Liver (tissue), 9 donors: ENCODE measurements around the gene OTOGL. TPM values are rescaled to one million over a fixed set of nuclear protein-coding genes. Genes with fewer than 3 reads are reported as not detected.

ENCODE experiments used
- DNase-seq: peaks from one replicate; pipeline ENCODE4 v3.0.0-alpha.2; 2017; ENCODE audit warnings: low spot score
- H3K27ac ChIP-seq, 2 donors: one replicate each; pipeline ENCODE4 v1.7.0; 2013; ENCODE audit warnings: inconsistent platforms in 2 of 2, low read length in 2 of 2, control low read depth in 1 of 2, low read depth in 1 of 2, mild to moderate bottlenecking in 1 of 2
- H3K27me3 ChIP-seq, 4 donors: one replicate each; pipeline versions ENCODE4 v1.6.1 to v1.7.0; 2013; ENCODE audit warnings: low read length in 3 of 4, inconsistent platforms in 1 of 4, mild to moderate bottlenecking in 1 of 4, moderate library complexity in 1 of 4; ENCODE audit not compliant: control insufficient read depth in 4 of 4, insufficient read depth in 4 of 4
- H3K36me3 ChIP-seq, 4 donors: one replicate each; pipeline versions ENCODE4 v1.6.1 to v1.7.0; 2013; ENCODE audit warnings: low read length in 3 of 4, mild to moderate bottlenecking in 3 of 4, low read depth in 1 of 4, moderate library complexity in 1 of 4; ENCODE audit not compliant: control insufficient read depth in 4 of 4, insufficient read depth in 3 of 4
- H3K4me1 ChIP-seq, 4 donors: one replicate each; pipeline versions ENCODE4 v1.6.1 to v1.7.0; 2013; ENCODE audit warnings: low read length in 3 of 4, mild to moderate bottlenecking in 3 of 4, moderate library complexity in 1 of 4; ENCODE audit not compliant: control insufficient read depth in 4 of 4, insufficient read depth in 4 of 4
- H3K4me3 ChIP-seq, 3 donors: one replicate each; pipeline versions ENCODE4 v1.6.1 to v1.7.0; 2013; ENCODE audit warnings: low read length in 3 of 3, control low read depth in 1 of 3, low read depth in 1 of 3, mild to moderate bottlenecking in 1 of 3
- H3K9ac ChIP-seq, 2 donors: one replicate each; pipeline ENCODE4 v1.7.0; 2013; ENCODE audit warnings: low read length in 2 of 2, mild to moderate bottlenecking in 2 of 2, moderate library complexity in 2 of 2, control low read depth in 1 of 2, low read depth in 1 of 2
- H3K9me3 ChIP-seq, 4 donors: one replicate each; pipeline versions ENCODE4 v1.6.1 to v1.7.0; 2013; ENCODE audit warnings: low read length in 3 of 4; ENCODE audit not compliant: control insufficient read depth in 4 of 4
- EGR1 ChIP-seq, 2 donors: IDR thresholded peaks; 2 replicates each; pipeline ENCODE4 v1.6.1; 2016 to 2018; ENCODE audit warnings: antibody characterized with exemption in 2 of 2, low read depth in 2 of 2
- FOXA1 ChIP-seq: IDR thresholded peaks from 2 replicates; pipeline ENCODE4 v1.6.1; 2016; ENCODE audit warnings: antibody characterized with exemption
- FOXA2 ChIP-seq: IDR thresholded peaks from 2 replicates; pipeline ENCODE4 v1.6.1; 2016; ENCODE audit warnings: antibody characterized with exemption
- GABPA ChIP-seq, 2 donors: IDR thresholded peaks in 1 of 2; conservative IDR thresholded peaks in 1 of 2; 2 replicates each; pipeline ENCODE4 v1.6.1; 2016; ENCODE audit warnings: antibody characterized with exemption in 2 of 2, mild to moderate bottlenecking in 1 of 2, moderate library complexity in 1 of 2
- HNF4A ChIP-seq, 2 donors: conservative IDR thresholded peaks; 2 replicates each; pipeline ENCODE4 v1.6.1; 2016; ENCODE audit warnings: antibody characterized with exemption in 2 of 2, mild to moderate bottlenecking in 2 of 2
- HNF4G ChIP-seq: IDR thresholded peaks from 2 replicates; pipeline ENCODE4 v1.6.1; 2016; ENCODE audit warnings: antibody characterized with exemption
- JUND ChIP-seq, 2 donors: IDR thresholded peaks; 2 replicates each; pipeline ENCODE4 v1.6.1; 2016; ENCODE audit warnings: antibody characterized with exemption in 2 of 2
- NR2F2 ChIP-seq: IDR thresholded peaks from 2 replicates; pipeline ENCODE4 v1.6.1; 2016; ENCODE audit warnings: antibody characterized with exemption
- RAD21 ChIP-seq, 2 donors: IDR thresholded peaks; 2 replicates each; pipeline ENCODE4 v1.6.1; 2016; ENCODE audit warnings: antibody characterized with exemption in 2 of 2, mild to moderate bottlenecking in 2 of 2
- RXRA ChIP-seq, 2 donors: IDR thresholded peaks; 2 replicates each; pipeline ENCODE4 v1.6.1; 2017 to 2018; ENCODE audit warnings: antibody characterized with exemption in 2 of 2, mild to moderate bottlenecking in 1 of 2
- SP1 ChIP-seq: IDR thresholded peaks from 2 replicates; pipeline ENCODE4 v1.6.1; 2018; ENCODE audit warnings: antibody characterized with exemption, mild to moderate bottlenecking
- TAF1 ChIP-seq: conservative IDR thresholded peaks from 2 replicates; pipeline ENCODE4 v1.6.1; 2016; ENCODE audit warnings: antibody characterized with exemption, mild to moderate bottlenecking
- YY1 ChIP-seq: IDR thresholded peaks from 2 replicates; pipeline ENCODE4 v1.6.1; 2016; ENCODE audit warnings: antibody characterized with exemption, mild to moderate bottlenecking
- WGBS: extraction: QIAGEN DNeasy Blood & Tissue Kit; methylation state at CpG from one replicate; pipeline ENCODE4 v1.1.7; 2013; 5-methylcytosine and 5-hydroxymethylcytosine counted together
- polyA plus RNA-seq, 2 donors: library from polyadenylated mRNA; stranded (reverse) in 1 of 2; unstranded in 1 of 2; fragments of 200-250 nt in 1 of 2; fragments of >200 nt in 1 of 2; fragmentation: Nextera tagmentation in 1 of 2; extraction: Ambion mirVana in 1 of 2; gene quantifications; one replicate each; pipeline versions ENCODE4 v1.2.1 to v1.2.3, GENCODE V29; 2013 to 2015
- total RNA-seq, 2 donors: library from RNA; depleted of rRNA; stranded (reverse); fragments of >200 nt; gene quantifications; one replicate each; pipeline ENCODE4 v1.2.3, GENCODE V29; 2014
- TF ChIP-seq, protein P1 (sequence below): IDR thresholded peaks from 2 replicates; pipeline ENCODE4 v1.6.1; 2016; ENCODE audit warnings: antibody characterized with exemption, mild to moderate bottlenecking
- TF ChIP-seq, protein P2 (sequence below): IDR thresholded peaks from 2 replicates; pipeline ENCODE4 v1.6.1; 2016; ENCODE audit warnings: antibody characterized with exemption
- TF ChIP-seq, protein P3 (sequence below): IDR thresholded peaks from 2 replicates; pipeline ENCODE4 v1.6.1; 2016; ENCODE audit warnings: antibody characterized with exemption
- TF ChIP-seq, protein P4 (sequence below): fragments of 150-350 bp; IDR thresholded peaks from 2 replicates; pipeline ENCODE4 v1.5.1; 2017; ENCODE audit warnings: improper control_type of control experiment, low read depth, low read length; ENCODE audit not compliant: missing input control
- TF ChIP-seq, protein P5 (sequence below): IDR thresholded peaks from 2 replicates; pipeline ENCODE4 v1.6.1; 2016; ENCODE audit warnings: antibody characterized with exemption
- donor health status: healthy.
- donor health status: healthy.
- donor health status: healthy.
- donor health status: healthy.
- donor health status: healthy.

OTOGL gene
- total and polyA plus RNA-seq, 4 donors, result 0.01 to 0.09 (median 0.08) TPM; not detected in 1

DNA sequence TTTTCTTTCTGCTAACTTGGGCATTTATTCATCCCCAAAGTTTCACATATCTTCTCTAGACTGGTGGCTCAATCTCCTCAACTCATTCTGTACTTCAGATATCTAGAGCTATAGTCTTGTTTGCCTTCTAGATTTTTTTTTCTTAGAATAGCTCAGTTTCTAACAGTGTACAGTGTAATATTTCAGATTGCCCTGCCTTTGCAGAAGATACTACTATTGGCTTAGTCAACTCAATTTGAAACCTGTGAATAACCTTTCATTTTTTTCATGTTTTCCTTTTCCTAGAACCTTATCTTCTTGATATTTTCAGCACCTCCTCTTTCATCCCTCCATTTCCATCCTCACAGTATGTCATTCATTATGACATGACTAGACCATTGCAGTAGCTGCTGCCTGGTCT lies 69.6 kb downstream of the OTOGL start:
- H3K4me3 ChIP-seq, result no peak overlapping the region
- no peaks in the 10 kb centered on the region for H3K36me3 ChIP-seq
- H3K27me3 ChIP-seq, result no peaks in the 10 kb centered on the region
- no peak overlapping the region for H3K9ac ChIP-seq
- no peaks in the 10 kb centered on the region for H3K4me1 ChIP-seq
- no peak overlapping the region for H3K27ac ChIP-seq
- no peaks in the 10 kb centered on the region for H3K9me3 ChIP-seq
- TF ChIP-seq FOXA1 (no peak), EGR1 (IDR thresholded peaks at IDR 0.05; ENCODE audit: low read depth in 2 of 2) (no peak), YY1 (no peak), GABPA (IDR thresholded peaks at IDR 0.05 in 1 of 2, conservative IDR thresholded peaks at IDR 0.05 in 1 of 2) (no peak), NR2F2 (no peak), JUND (IDR thresholded peaks at IDR 0.05) (no peak), TAF1 (no peak), FOXA2 (no peak), RXRA (IDR thresholded peaks at IDR 0.05) (no peak), HNF4A (conservative IDR thresholded peaks at IDR 0.05) (no peak), RAD21 (IDR thresholded peaks at IDR 0.05) (no peak)
- TF ChIP-seq, protein P1, sequence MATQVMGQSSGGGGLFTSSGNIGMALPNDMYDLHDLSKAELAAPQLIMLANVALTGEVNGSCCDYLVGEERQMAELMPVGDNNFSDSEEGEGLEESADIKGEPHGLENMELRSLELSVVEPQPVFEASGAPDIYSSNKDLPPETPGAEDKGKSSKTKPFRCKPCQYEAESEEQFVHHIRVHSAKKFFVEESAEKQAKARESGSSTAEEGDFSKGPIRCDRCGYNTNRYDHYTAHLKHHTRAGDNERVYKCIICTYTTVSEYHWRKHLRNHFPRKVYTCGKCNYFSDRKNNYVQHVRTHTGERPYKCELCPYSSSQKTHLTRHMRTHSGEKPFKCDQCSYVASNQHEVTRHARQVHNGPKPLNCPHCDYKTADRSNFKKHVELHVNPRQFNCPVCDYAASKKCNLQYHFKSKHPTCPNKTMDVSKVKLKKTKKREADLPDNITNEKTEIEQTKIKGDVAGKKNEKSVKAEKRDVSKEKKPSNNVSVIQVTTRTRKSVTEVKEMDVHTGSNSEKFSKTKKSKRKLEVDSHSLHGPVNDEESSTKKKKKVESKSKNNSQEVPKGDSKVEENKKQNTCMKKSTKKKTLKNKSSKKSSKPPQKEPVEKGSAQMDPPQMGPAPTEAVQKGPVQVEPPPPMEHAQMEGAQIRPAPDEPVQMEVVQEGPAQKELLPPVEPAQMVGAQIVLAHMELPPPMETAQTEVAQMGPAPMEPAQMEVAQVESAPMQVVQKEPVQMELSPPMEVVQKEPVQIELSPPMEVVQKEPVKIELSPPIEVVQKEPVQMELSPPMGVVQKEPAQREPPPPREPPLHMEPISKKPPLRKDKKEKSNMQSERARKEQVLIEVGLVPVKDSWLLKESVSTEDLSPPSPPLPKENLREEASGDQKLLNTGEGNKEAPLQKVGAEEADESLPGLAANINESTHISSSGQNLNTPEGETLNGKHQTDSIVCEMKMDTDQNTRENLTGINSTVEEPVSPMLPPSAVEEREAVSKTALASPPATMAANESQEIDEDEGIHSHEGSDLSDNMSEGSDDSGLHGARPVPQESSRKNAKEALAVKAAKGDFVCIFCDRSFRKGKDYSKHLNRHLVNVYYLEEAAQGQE, result no peak
- TF ChIP-seq, protein P2, sequence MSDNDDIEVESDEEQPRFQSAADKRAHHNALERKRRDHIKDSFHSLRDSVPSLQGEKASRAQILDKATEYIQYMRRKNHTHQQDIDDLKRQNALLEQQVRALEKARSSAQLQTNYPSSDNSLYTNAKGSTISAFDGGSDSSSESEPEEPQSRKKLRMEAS, result no peak
- TF ChIP-seq, protein P3, sequence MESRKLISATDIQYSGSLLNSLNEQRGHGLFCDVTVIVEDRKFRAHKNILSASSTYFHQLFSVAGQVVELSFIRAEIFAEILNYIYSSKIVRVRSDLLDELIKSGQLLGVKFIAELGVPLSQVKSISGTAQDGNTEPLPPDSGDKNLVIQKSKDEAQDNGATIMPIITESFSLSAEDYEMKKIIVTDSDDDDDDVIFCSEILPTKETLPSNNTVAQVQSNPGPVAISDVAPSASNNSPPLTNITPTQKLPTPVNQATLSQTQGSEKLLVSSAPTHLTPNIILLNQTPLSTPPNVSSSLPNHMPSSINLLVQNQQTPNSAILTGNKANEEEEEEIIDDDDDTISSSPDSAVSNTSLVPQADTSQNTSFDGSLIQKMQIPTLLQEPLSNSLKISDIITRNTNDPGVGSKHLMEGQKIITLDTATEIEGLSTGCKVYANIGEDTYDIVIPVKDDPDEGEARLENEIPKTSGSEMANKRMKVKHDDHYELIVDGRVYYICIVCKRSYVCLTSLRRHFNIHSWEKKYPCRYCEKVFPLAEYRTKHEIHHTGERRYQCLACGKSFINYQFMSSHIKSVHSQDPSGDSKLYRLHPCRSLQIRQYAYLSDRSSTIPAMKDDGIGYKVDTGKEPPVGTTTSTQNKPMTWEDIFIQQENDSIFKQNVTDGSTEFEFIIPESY, result no peak
- TF ChIP-seq, protein P4, sequence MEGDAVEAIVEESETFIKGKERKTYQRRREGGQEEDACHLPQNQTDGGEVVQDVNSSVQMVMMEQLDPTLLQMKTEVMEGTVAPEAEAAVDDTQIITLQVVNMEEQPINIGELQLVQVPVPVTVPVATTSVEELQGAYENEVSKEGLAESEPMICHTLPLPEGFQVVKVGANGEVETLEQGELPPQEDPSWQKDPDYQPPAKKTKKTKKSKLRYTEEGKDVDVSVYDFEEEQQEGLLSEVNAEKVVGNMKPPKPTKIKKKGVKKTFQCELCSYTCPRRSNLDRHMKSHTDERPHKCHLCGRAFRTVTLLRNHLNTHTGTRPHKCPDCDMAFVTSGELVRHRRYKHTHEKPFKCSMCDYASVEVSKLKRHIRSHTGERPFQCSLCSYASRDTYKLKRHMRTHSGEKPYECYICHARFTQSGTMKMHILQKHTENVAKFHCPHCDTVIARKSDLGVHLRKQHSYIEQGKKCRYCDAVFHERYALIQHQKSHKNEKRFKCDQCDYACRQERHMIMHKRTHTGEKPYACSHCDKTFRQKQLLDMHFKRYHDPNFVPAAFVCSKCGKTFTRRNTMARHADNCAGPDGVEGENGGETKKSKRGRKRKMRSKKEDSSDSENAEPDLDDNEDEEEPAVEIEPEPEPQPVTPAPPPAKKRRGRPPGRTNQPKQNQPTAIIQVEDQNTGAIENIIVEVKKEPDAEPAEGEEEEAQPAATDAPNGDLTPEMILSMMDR, result no peak
- DNase-seq, result no peak

DNA sequence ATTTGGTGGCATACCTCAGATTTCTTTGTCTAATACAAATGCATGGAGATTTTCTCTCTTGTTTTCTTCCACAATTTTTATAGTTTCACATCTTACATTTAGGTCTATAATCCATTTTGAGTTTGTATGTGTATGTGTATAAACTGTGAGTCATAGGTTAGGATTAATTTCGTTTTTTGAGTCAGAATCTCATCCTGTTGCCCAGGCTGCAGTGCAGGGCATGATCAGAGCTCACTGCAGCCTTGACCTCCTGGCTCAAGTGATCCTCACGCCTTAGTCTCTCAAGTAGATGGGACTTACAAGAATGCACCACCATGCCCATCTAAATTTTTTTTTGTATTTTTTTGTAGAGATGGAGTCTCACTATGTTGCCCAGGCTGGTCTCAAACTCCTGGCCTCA lies 71.6 kb downstream of the OTOGL start:
- no peaks in the 10 kb centered on the region for H3K36me3 ChIP-seq
- no peak overlapping the region for H3K4me3 ChIP-seq
- no peak overlapping the region for H3K27ac ChIP-seq
- H3K9me3 ChIP-seq, result no peaks in the 10 kb centered on the region
- H3K27me3 ChIP-seq, result no peaks in the 10 kb centered on the region
- no peak overlapping the region for H3K9ac ChIP-seq
- H3K4me1 ChIP-seq, result no peaks in the 10 kb centered on the region
- 63% methylated on average over 2 of the region's 2 CpGs for WGBS
- no peak for DNase-seq
- TF ChIP-seq RXRA (IDR thresholded peaks at IDR 0.05) (no peak), FOXA1 (no peak), RAD21 (IDR thresholded peaks at IDR 0.05) (no peak), SP1 (no peak), HNF4A (conservative IDR thresholded peaks at IDR 0.05) (no peak), HNF4G (no peak), NR2F2 (no peak), TAF1 (no peak), GABPA (IDR thresholded peaks at IDR 0.05 in 1 of 2, conservative IDR thresholded peaks at IDR 0.05 in 1 of 2) (no peak), YY1 (no peak)
- TF ChIP-seq, protein P1, result no peak
- TF ChIP-seq, protein P4, result no peak
- TF ChIP-seq, protein P5, sequence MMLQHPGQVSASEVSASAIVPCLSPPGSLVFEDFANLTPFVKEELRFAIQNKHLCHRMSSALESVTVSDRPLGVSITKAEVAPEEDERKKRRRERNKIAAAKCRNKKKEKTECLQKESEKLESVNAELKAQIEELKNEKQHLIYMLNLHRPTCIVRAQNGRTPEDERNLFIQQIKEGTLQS, result no peak
- TF ChIP-seq, protein P2, result no peak
